GM13977 (cell line): Measurements from ENCODE around the gene KCNQ1.

Source experiments
- DNase-seq: peaks from one replicate; pipeline ENCODE4 v3.0.0; 2012; ENCODE audit warnings: low spot score
- CTCF ChIP-seq: IDR thresholded peaks from 2 replicates; pipeline ENCODE4 v1.5.1; 2012; ENCODE audit warnings: mild to moderate bottlenecking, control low read depth; ENCODE audit not compliant: insufficient read depth; ENCODE audit errors: extremely low read depth, missing control alignments
- in situ Hi-C: fragments of 300-500 bp; cut with MboI; formaldehyde crosslinking; loops from one replicate; pipeline ENCODE4 v1.12.0; 2022; ENCODE audit warnings: low sequenced_read_pairs, low pct_unique_long_range_greater_than_20kb, mixed read lengths, inconsistent platforms; ENCODE audit not compliant: unreplicated experiment

KCNQ1 gene

GRCh38 chr11:2539371-2540222, 94.8 kb downstream of the KCNQ1 start:
- TF ChIP-seq CTCF, result no peak
- in situ Hi-C loops, result loop anchor here (10.0 kb wide), 1 partner anchor 355 kb away; no protein-coding TSS in a partner anchor

GRCh38 chr11:2540223-2540991, 95.6 kb downstream of the KCNQ1 start:
- TF ChIP-seq CTCF, result no peak
- DNase-seq, result no peak
- in situ Hi-C loops, result no loop called here

More at GRCh38 chr11:2539371-2540222, 94.8 kb downstream of the KCNQ1 start:
- no peak for DNase-seq

GRCh38 chr11:2540992-2541680, 96.3 kb downstream of the KCNQ1 start:
- in situ Hi-C loops, result no loop called here
- TF ChIP-seq CTCF, result no peak
- DNase-seq, result no peak

- no peak for DNase-seq
- TF ChIP-seq CTCF, result no peak
- in situ Hi-C loops, result no loop called here
These were observed 97.1 kb downstream of the KCNQ1 start for GRCh38 chr11:2541881-2542361.

- TF ChIP-seq CTCF, result no peak
- in situ Hi-C loops, result no loop called here
- no peak for DNase-seq
These were observed 97.6 kb downstream of the KCNQ1 start for GRCh38 chr11:2542406-2542805.

DNA sequence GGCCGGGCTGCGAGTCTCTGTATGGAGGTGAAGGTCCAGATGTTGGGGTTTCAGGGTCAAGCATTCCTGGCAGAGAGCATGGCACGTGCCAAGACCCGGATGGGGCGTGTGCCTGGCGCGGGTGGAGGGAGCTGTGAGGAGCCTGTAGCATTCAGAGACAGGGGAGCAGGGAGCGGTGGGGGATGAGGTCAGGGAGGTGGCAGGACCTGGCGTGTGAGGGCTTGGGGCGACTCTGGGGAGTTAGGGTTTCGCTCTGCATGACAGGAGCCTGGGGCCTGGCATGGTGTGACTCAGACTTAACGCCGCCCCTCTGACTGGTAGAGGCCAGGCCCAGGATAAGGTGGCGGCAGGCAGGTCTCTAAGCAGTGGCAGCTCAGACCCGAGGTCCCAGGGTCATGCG, 103.0 kb downstream of the KCNQ1 start:
- no peak for DNase-seq
- TF ChIP-seq CTCF, result no peak
- in situ Hi-C loops, result no loop called here
